Osteocyte (in vitro differentiated cells): ENCODE data around the gene SLC22A23. TPM values are rescaled to one million over a fixed set of nuclear protein-coding genes. Genes with fewer than 3 reads are reported as not detected.

ENCODE experiments used
- DNase-seq: peaks from one replicate; pipeline ENCODE4 v3.0.0; 2021; ENCODE audit warnings: mixed read lengths; ENCODE audit not compliant: unreplicated experiment; ENCODE audit errors: extremely low spot score
- H3K27ac Mint-ChIP-seq: one replicate; pipeline ENCODE4 v1.8.0; 2021; ENCODE audit warnings: mild to moderate bottlenecking, mixed read lengths; ENCODE audit not compliant: unreplicated experiment
- H3K27me3 Mint-ChIP-seq: one replicate; pipeline ENCODE4 v1.8.0; 2021; ENCODE audit warnings: mixed read lengths; ENCODE audit not compliant: unreplicated experiment
- H3K36me3 Mint-ChIP-seq: one replicate; pipeline ENCODE4 v1.8.0; 2021; ENCODE audit warnings: mixed read lengths; ENCODE audit not compliant: unreplicated experiment
- H3K4me1 Mint-ChIP-seq: one replicate; pipeline ENCODE4 v1.8.0; 2021; ENCODE audit warnings: mixed read lengths; ENCODE audit not compliant: unreplicated experiment
- H3K4me3 Mint-ChIP-seq: one replicate; pipeline ENCODE4 v1.8.0; 2021; ENCODE audit warnings: mild to moderate bottlenecking, moderate library complexity, mixed read lengths; ENCODE audit not compliant: unreplicated experiment
- H3K9me3 Mint-ChIP-seq: one replicate; pipeline ENCODE4 v1.8.0; 2021; ENCODE audit warnings: mixed read lengths; ENCODE audit not compliant: unreplicated experiment
- CTCF ChIP-seq: fragments of 200-600 bp; sonication (generic); IDR thresholded peaks from 2 replicates; pipeline ENCODE4 v1.5.0; 2021; ENCODE audit warnings: antibody characterized with exemption, mild to moderate bottlenecking, moderate library complexity
- total RNA-seq: library from RNA; stranded (reverse); gene quantifications from 2 replicates; pipeline ENCODE4 v1.2.1, GENCODE V29; 2021

The SLC22A23 gene
- total RNA-seq, 1 donor from 2014 or later, result 10.4 TPM

- Mint-ChIP-seq H3K4me3 (no peak overlapping the region), H3K36me3 (peaks cover 4% of the 10 kb centered on the region), H3K27me3 (no peaks in the 10 kb centered on the region), H3K4me1 (peaks cover 17% of the 10 kb centered on the region), H3K27ac (no peak overlapping the region), H3K9me3 (no peaks in the 10 kb centered on the region)
- no peak for DNase-seq
- no peak for TF ChIP-seq CTCF
Measured at GRCh38 chr6:3398755-3399696, 57.8 kb downstream of the SLC22A23 start.

GRCh38 chr6:3398165-3398562 lies 58.7 kb downstream of the SLC22A23 start:
- H3K4me1 Mint-ChIP-seq, result peaks cover 16% of the 10 kb centered on the region
- H3K27me3 Mint-ChIP-seq, result no peaks in the 10 kb centered on the region
- no peaks in the 10 kb centered on the region for H3K9me3 Mint-ChIP-seq
- DNase-seq, result no peak
- H3K36me3 Mint-ChIP-seq, result peaks cover 4% of the 10 kb centered on the region
- no peak overlapping the region for H3K27ac Mint-ChIP-seq
- no peak overlapping the region for H3K4me3 Mint-ChIP-seq
- TF ChIP-seq CTCF, result no peak

GRCh38 chr6:3397229-3398164 lies 59.4 kb downstream of the SLC22A23 start:
- peaks cover 4% of the 10 kb centered on the region for H3K36me3 Mint-ChIP-seq
- H3K27ac Mint-ChIP-seq, result no peak overlapping the region
- no peaks in the 10 kb centered on the region for H3K9me3 Mint-ChIP-seq
- no peak for DNase-seq
- no peak overlapping the region for H3K4me3 Mint-ChIP-seq
- no peak for TF ChIP-seq CTCF
- H3K4me1 Mint-ChIP-seq, result peaks cover 13% of the 10 kb centered on the region
- H3K27me3 Mint-ChIP-seq, result no peaks in the 10 kb centered on the region

- H3K9me3 Mint-ChIP-seq, result no peaks in the 10 kb centered on the region
- no peak for DNase-seq
- H3K27ac Mint-ChIP-seq, result no peak overlapping the region
- H3K27me3 Mint-ChIP-seq, result no peaks in the 10 kb centered on the region
- H3K36me3 Mint-ChIP-seq, result peaks cover 3% of the 10 kb centered on the region
- peaks cover 13% of the 10 kb centered on the region for H3K4me1 Mint-ChIP-seq
- TF ChIP-seq CTCF, result no peak
- H3K4me3 Mint-ChIP-seq, result no peak overlapping the region
Measured at GRCh38 chr6:3396503-3397180, 60.2 kb downstream of the SLC22A23 start.
